GM23338 (cell line): ENCODE results near the gene FKBP7. TPM values are rescaled to one million over a fixed set of nuclear protein-coding genes. Genes with fewer than 3 reads are reported as not detected.

Experiments
- ATAC-seq: fragments of 200-7000 bp; cut with Tn5 transposase; 3 replicates; pipeline ENCODE4 v1.9.1; 2020
- DNase-seq: peaks from one replicate; pipeline ENCODE4 v3.0.0-alpha.2; 2015; ENCODE audit warnings: low spot score
- H2AFZ ChIP-seq: fragments of 200-600 bp; sonication (generic); 2 replicates; pipeline ENCODE4 v1.8.0; 2016; ENCODE audit warnings: antibody characterized with exemption, mild to moderate bottlenecking, moderate library complexity
- H3F3A ChIP-seq: fragments of 200-600 bp; sonication (generic); replicated peaks from 2 replicates; pipeline ENCODE4 v1.8.0; 2017; ENCODE audit warnings: antibody characterized with exemption, mixed run types, low read depth
- H3K27ac ChIP-seq: fragments of 200-600 bp; sonication (generic); 2 replicates; pipeline ENCODE4 v1.6.1; 2016; ENCODE audit warnings: low read depth
- H3K27me3 ChIP-seq: fragments of 200-600 bp; sonication (generic); 2 replicates; pipeline ENCODE4 v1.8.0; 2016; ENCODE audit warnings: mild to moderate bottlenecking, mixed run types, moderate library complexity; ENCODE audit not compliant: insufficient read depth
- H3K36me3 ChIP-seq: fragments of 200-600 bp; sonication (generic); 2 replicates; pipeline ENCODE4 v1.8.0; 2016; ENCODE audit warnings: mild to moderate bottlenecking; ENCODE audit not compliant: insufficient read depth
- H3K4me1 ChIP-seq: fragments of 200-600 bp; sonication (generic); 2 replicates; pipeline ENCODE4 v1.8.0; 2016; ENCODE audit warnings: mild to moderate bottlenecking, moderate library complexity; ENCODE audit not compliant: insufficient read depth
- H3K4me2 ChIP-seq: fragments of 200-600 bp; sonication (generic); 2 replicates; pipeline ENCODE4 v1.7.1; 2017; ENCODE audit warnings: mixed run types
- H3K4me3 ChIP-seq: fragments of 200-600 bp; sonication (generic); 2 replicates; pipeline ENCODE4 v1.6.1; 2016; ENCODE audit warnings: mixed run types
- H3K79me2 ChIP-seq: fragments of 200-600 bp; sonication (generic); replicated peaks from 2 replicates; pipeline ENCODE4 v1.8.0; 2017; ENCODE audit warnings: mild to moderate bottlenecking; ENCODE audit not compliant: insufficient read depth
- H3K9me2 ChIP-seq: fragments of 200-600 bp; sonication (generic); 2 replicates; pipeline ENCODE4 v1.8.0; 2017; ENCODE audit not compliant: insufficient read depth
- H4K20me1 ChIP-seq: fragments of 200-600 bp; sonication (generic); replicated peaks from 2 replicates; pipeline ENCODE4 v1.8.0; 2017; ENCODE audit warnings: mild to moderate bottlenecking; ENCODE audit not compliant: insufficient read depth
- H3K27ac Mint-ChIP-seq: 2 replicates; pipeline ENCODE4 v1.8.0; 2020; ENCODE audit warnings: inconsistent platforms, mild to moderate bottlenecking, moderate library complexity, mixed read lengths
- H3K27me3 Mint-ChIP-seq: 3 replicates; pipeline ENCODE4 v1.8.0; 2022; ENCODE audit warnings: low read depth, mild to moderate bottlenecking, moderate library complexity, mixed read lengths, inconsistent platforms; ENCODE audit not compliant: insufficient read depth, poor library complexity
- H3K36me3 Mint-ChIP-seq: 3 replicates; pipeline ENCODE4 v1.8.0; 2021; ENCODE audit warnings: low read depth, mild to moderate bottlenecking, inconsistent platforms, moderate library complexity, mixed read lengths
- H3K4me1 Mint-ChIP-seq: 3 replicates; pipeline ENCODE4 v1.8.0; 2020; ENCODE audit warnings: mild to moderate bottlenecking, inconsistent platforms, mixed read lengths
- H3K4me3 Mint-ChIP-seq: 3 replicates; pipeline ENCODE4 v1.8.0; 2021; ENCODE audit warnings: moderate library complexity, mild to moderate bottlenecking, inconsistent platforms, mixed read lengths
- H3K9me3 Mint-ChIP-seq: 3 replicates; pipeline ENCODE4 v1.8.0; 2020; ENCODE audit warnings: moderate library complexity, mild to moderate bottlenecking, inconsistent platforms, mixed read lengths
- CREB1 ChIP-seq: fragments of 250-450 bp; sonication (Bioruptor Pico); IDR thresholded peaks from 2 replicates; pipeline ENCODE4 v1.5.0; 2020; ENCODE audit warnings: low read depth, mild to moderate bottlenecking, moderate library complexity
- CTCF ChIP-seq, 2 experiments: fragments of 200-600 bp in 1 of 2; sonication (generic) in 1 of 2; conservative IDR thresholded peaks; 2 replicates each; pipeline versions ENCODE4 v1.5.1 to v1.6.1; 2016 to 2017; ENCODE audit warnings: antibody characterized with exemption in 2 of 2, low read depth in 2 of 2, mild to moderate bottlenecking in 2 of 2, moderate library complexity in 1 of 2
- EZH2phosphoT487 ChIP-seq: fragments of 200-600 bp; sonication (generic); IDR thresholded peaks from one replicate; pipeline ENCODE4 v1.8.1; 2018; ENCODE audit warnings: antibody characterized with exemption; ENCODE audit not compliant: unreplicated experiment
- NANOG ChIP-seq: IDR thresholded peaks from 2 replicates; pipeline ENCODE4 v1.6.1; 2016; ENCODE audit warnings: antibody characterized with exemption, borderline replicate concordance
- POLR2AphosphoS5 ChIP-seq: IDR thresholded peaks from 2 replicates; pipeline ENCODE4 v1.6.1; 2016; ENCODE audit warnings: antibody characterized with exemption, low read depth
- ZNF114 ChIP-seq: fragments of 250-450 bp; sonication (Bioruptor Pico); IDR thresholded peaks from 2 replicates; pipeline ENCODE4 v1.5.0; 2020; ENCODE audit warnings: mild to moderate bottlenecking, moderate library complexity
- ZNF331 ChIP-seq: fragments of 250-450 bp; sonication (Bioruptor Pico); IDR thresholded peaks from 2 replicates; pipeline ENCODE4 v1.5.0; 2020; ENCODE audit warnings: low read depth, mild to moderate bottlenecking, moderate library complexity
- ZNF462 ChIP-seq: fragments of 250-450 bp; sonication (Bioruptor Pico); IDR thresholded peaks from 2 replicates; pipeline ENCODE4 v1.5.0; 2020; ENCODE audit warnings: mild to moderate bottlenecking, moderate library complexity
- polyA plus RNA-seq: library from polyadenylated mRNA; unstranded; fragments of >200 nt; fragmentation: Nextera tagmentation; extraction: Ambion mirVana; gene quantifications from 2 replicates; pipeline ENCODE4 v1.2.1, GENCODE V29; 2016
- total RNA-seq: library from RNA; depleted of rRNA; stranded (reverse); fragments of >200 nt; shearing (Covaris generic); gene quantifications from 2 replicates; pipeline ENCODE4 v1.2.3, GENCODE V29; 2014

The FKBP7 gene
- total and polyA plus RNA-seq, 2 experiments from 2014 or later = 8.3 to 9.0 TPM

GRCh38 chr2:178450524-178450773 lies 28.0 kb downstream of the FKBP7 start:
- TF ChIP-seq CTCF (conservative IDR thresholded peaks at IDR 0.05; ENCODE audit: low read depth in 2 of 2) (no peak), ZNF331 (CRISPR knock-in tag) (no peak), EZH2phosphoT487 (no peak), POLR2AphosphoS5 (no peak), CREB1 (CRISPR knock-in tag) (peak; percentile 87)
- peaks cover 7% of the 10 kb centered on the region for H3K27me3 Mint-ChIP-seq
- Histone ChIP-seq H3K27me3 (no peaks in the 10 kb centered on the region), H3K27ac (peak overlapping the region; percentile 94), H3K4me2 (peak overlapping the region; percentile 92), H3K36me3 (peaks cover 18% of the 10 kb centered on the region; the same call in 1 of the 2 replicates), H3K4me1 (peaks cover 9% of the 10 kb centered on the region), H3K4me3 (peak overlapping the region; percentile 80), H3K9me2 (peaks cover 6% of the 10 kb centered on the region; the same call in 1 of the 2 replicates), H2AFZ (peak overlapping the region; percentile 63; the same call in 1 of the 2 replicates), H4K20me1 (peaks cover 7% of the 10 kb centered on the region), H3K79me2 (peaks cover 31% of the 10 kb centered on the region), H3F3A (0 out of 2 replicates have a peak, but pooled peaks cover 4% of the 10 kb centered on the region)
- H3K9me3 Mint-ChIP-seq = no peaks in the 10 kb centered on the region
- peak overlapping the region; percentile 87 for H3K4me3 Mint-ChIP-seq
- ATAC-seq = no peak
- no peak for DNase-seq
- peaks cover 31% of the 10 kb centered on the region for H3K36me3 Mint-ChIP-seq
- H3K27ac Mint-ChIP-seq = peak overlapping the region; percentile 75
- peaks cover 18% of the 10 kb centered on the region for H3K4me1 Mint-ChIP-seq

GRCh38 chr2:178449700-178450523 lies 28.5 kb downstream of the FKBP7 start:
- no peaks in the 10 kb centered on the region for H3K9me3 Mint-ChIP-seq
- peaks cover 37% of the 10 kb centered on the region for H3K36me3 Mint-ChIP-seq
- peaks cover 31% of the 10 kb centered on the region for H3K79me2 ChIP-seq
- H2AFZ ChIP-seq = peak overlapping the region; percentile 63; the same call in 1 of the 2 replicates
- peaks cover 9% of the 10 kb centered on the region for H3K4me1 ChIP-seq
- no peaks in the 10 kb centered on the region for H3K27me3 ChIP-seq
- H3F3A ChIP-seq = 0 out of 2 replicates have a peak, but pooled peaks cover 4% of the 10 kb centered on the region
- no peak for TF ChIP-seq CTCF (conservative IDR thresholded peaks at IDR 0.05; ENCODE audit: low read depth in 2 of 2)
- no peak for TF ChIP-seq ZNF114
- TF ChIP-seq NANOG = no peak
- TF ChIP-seq ZNF462 = no peak
- peaks cover 7% of the 10 kb centered on the region for H4K20me1 ChIP-seq
- ATAC-seq = no peak
- DNase-seq = no peak
- peak overlapping the region; percentile 80 for H3K4me3 ChIP-seq
- peak overlapping the region; percentile 92 for H3K4me2 ChIP-seq
- H3K36me3 ChIP-seq = peaks cover 21% of the 10 kb centered on the region; the same call in 1 of the 2 replicates
- peak overlapping the region; percentile 94 for H3K27ac ChIP-seq
- H3K4me3 Mint-ChIP-seq = peak overlapping the region; percentile 87
- peak overlapping the region; percentile 75 for H3K27ac Mint-ChIP-seq
- peaks cover 18% of the 10 kb centered on the region for H3K4me1 Mint-ChIP-seq
- peaks cover 7% of the 10 kb centered on the region for H3K27me3 Mint-ChIP-seq
- H3K9me2 ChIP-seq = 0 out of 2 replicates have a peak, but pooled peaks cover 2% of the 10 kb centered on the region
